Endothelial cell of umbilical vein (primary cell): ENCODE data around the gene PASK. TPM values are rescaled to one million over a fixed set of nuclear protein-coding genes. Genes with fewer than 3 reads are reported as not detected.

Experiments used
- BruUV-seq: library from RNA; stranded (reverse); fragments of 400-500 nt; replicated peaks from 2 replicates; lab custom pipeline; 2021; lab: Mats Ljungman, UMichigan
- CTCF ChIA-PET: fragments of 300-600, 350-600 bp; sonication (Branson Sonifier 250); formaldehyde crosslinking; loops from one replicate; lab custom pipeline; 2021; ENCODE audit warnings: antibody characterized with exemption, inconsistent platforms; lab: Charles Lee
- POLR2A ChIA-PET: fragments of 300-600, 350-600 bp; sonication (Branson Sonifier 250); formaldehyde crosslinking; loops from one replicate; lab custom pipeline; 2021; ENCODE audit warnings: antibody characterized with exemption, inconsistent platforms; lab: Charles Lee
- DNase-seq: peaks from one replicate; pipeline ENCODE4 v3.0.0-alpha.2; 2011; ENCODE audit warnings: low read depth, low spot score
- FAIRE-seq: peaks from 2 replicates; lab custom pipeline; 2011; peaks lifted over from hg19 to GRCh38; lab: Jason Lieb, UNC
- H2AFZ ChIP-seq: 2 replicates; pipeline ENCODE4 v1.6.0; 2012; ENCODE audit warnings: low read depth, low read length, control low read depth, inconsistent platforms
- H3K27ac ChIP-seq: 2 replicates; pipeline ENCODE4 v1.5.1; 2011; ENCODE audit warnings: low read depth, mild to moderate bottlenecking, control low read depth, low read length, moderate library complexity; ENCODE audit not compliant: insufficient read depth
- H3K27me3 ChIP-seq, 2 experiments: 2 replicates each; pipeline versions ENCODE4 v1.6.0 to v1.6.1; 2011; ENCODE audit warnings: low read length in 2 of 2, mixed read lengths in 1 of 2; ENCODE audit not compliant: control insufficient read depth in 2 of 2, insufficient read depth in 2 of 2
- H3K36me3 ChIP-seq, 2 experiments: 2 replicates in 1 of 2; 3 replicates in 1 of 2; pipeline ENCODE4 v1.5.1; 2011; ENCODE audit warnings: low read length in 2 of 2, mild to moderate bottlenecking in 1 of 2, moderate library complexity in 1 of 2; ENCODE audit not compliant: control insufficient read depth in 2 of 2, insufficient read depth in 2 of 2; ENCODE audit errors: extremely low read depth in 1 of 2
- H3K4me1 ChIP-seq: 3 replicates; pipeline ENCODE4 v1.5.1; 2011; ENCODE audit warnings: mild to moderate bottlenecking, low read length; ENCODE audit not compliant: control insufficient read depth, insufficient read depth; ENCODE audit errors: extremely low read depth
- H3K4me2 ChIP-seq: 2 replicates; pipeline ENCODE4 v1.6.1; 2011; ENCODE audit warnings: low read length, control low read depth, mixed read lengths; ENCODE audit not compliant: insufficient read depth
- H3K4me3 ChIP-seq, 3 experiments: fragments of 200-600 bp in 1 of 3; sonication (generic), shearing (Covaris generic) in 1 of 3; replicated peaks in 1 of 3; 2 replicates each; pipeline ENCODE4 v1.5.1; 2011 to 2016; ENCODE audit warnings: control low read depth in 3 of 3, low read length in 3 of 3, mild to moderate bottlenecking in 2 of 3, inconsistent platforms in 1 of 3, low read depth in 1 of 3, moderate library complexity in 1 of 3; ENCODE audit not compliant: insufficient read depth in 1 of 3
- H3K79me2 ChIP-seq: 2 replicates; pipeline ENCODE4 v1.6.0; 2012; ENCODE audit warnings: low read length, inconsistent platforms; ENCODE audit not compliant: control insufficient read depth, insufficient read depth
- H3K9ac ChIP-seq: replicated peaks from 2 replicates; pipeline ENCODE3; 2011; ENCODE audit warnings: low read length, control low read depth; ENCODE audit not compliant: insufficient read depth; ENCODE audit errors: extremely low read depth
- H3K9me1 ChIP-seq: replicated peaks from 3 replicates; pipeline ENCODE4 v1.6.0; 2011; ENCODE audit warnings: mild to moderate bottlenecking, low read length; ENCODE audit not compliant: control insufficient read depth, insufficient read depth; ENCODE audit errors: extremely low read depth
- H3K9me3 ChIP-seq: replicated peaks from 2 replicates; pipeline ENCODE4 v1.5.1; 2012; ENCODE audit warnings: low read length, inconsistent platforms; ENCODE audit not compliant: control insufficient read depth, insufficient read depth
- H4K20me1 ChIP-seq: replicated peaks from 2 replicates; pipeline ENCODE3; 2011; ENCODE audit warnings: mild to moderate bottlenecking, low read length; ENCODE audit not compliant: control insufficient read depth, insufficient read depth; ENCODE audit errors: extremely low read depth
- CTCF ChIP-seq, 2 donors: IDR thresholded peaks; 1 replicate in 1 of 2; 2 replicates in 1 of 2; pipeline ENCODE4 v1.5.1; 2011; ENCODE audit warnings: low read length in 2 of 2, mild to moderate bottlenecking in 2 of 2, moderate library complexity in 2 of 2, control low read depth in 1 of 2, inconsistent platforms in 1 of 2, low read depth in 1 of 2; ENCODE audit not compliant: insufficient read depth in 1 of 2; ENCODE audit errors: extremely low read depth in 1 of 2
- GATA2 ChIP-seq: IDR thresholded peaks from 2 replicates; pipeline ENCODE4 v1.7.0; 2011; ENCODE audit warnings: low read depth, mild to moderate bottlenecking, moderate library complexity, mixed read lengths, low read length; ENCODE audit not compliant: insufficient read length, insufficient read depth
- MYC ChIP-seq: IDR thresholded peaks from one replicate; pipeline ENCODE4 v1.6.1; 2011; ENCODE audit warnings: mild to moderate bottlenecking, low read depth, low read length
- POLR2A ChIP-seq: IDR thresholded peaks from 2 replicates; pipeline ENCODE4 v1.6.1; 2012; ENCODE audit warnings: low read depth, mild to moderate bottlenecking, control low read depth, low read length
- dilution Hi-C: fragments of 300-500 bp; cut with MboI; formaldehyde crosslinking; loops from one replicate; pipeline ENCODE4 v1.15.0; 2019; ENCODE audit warnings: low sequenced_read_pairs; ENCODE audit not compliant: extremely low pct_ligation_motif_present
- intact Hi-C: fragments of 100-400 bp; cut with micrococcal nuclease; formaldehyde crosslinking; loops from one replicate; pipeline ENCODE4 v1.10.0; 2022
- polyA plus RNA-seq, 4 experiments: library from polyadenylated mRNA; depleted of rRNA in 3 of 4; stranded (reverse) in 3 of 4; unstranded in 1 of 4; fragments of >200 nt; gene quantifications; 2 replicates each; pipeline versions ENCODE4 v1.2.1 to v1.2.3, GENCODE V29; 2011 to 2012; ENCODE audit warnings: missing spikeins in 1 of 4
- total RNA-seq: library from RNA; stranded (reverse); gene quantifications from 2 replicates; pipeline ENCODE4 v1.2.3, GENCODE V29; 2021

The PASK gene
- total and polyA plus RNA-seq, 2 donors (not counting 3 experiments of a cell fraction or from before 2014, with no cell fraction given): 5.7 to 17.3 TPM

- H2AFZ ChIP-seq: no peak overlapping the region
- no peaks in the 10 kb centered on the region for H4K20me1 ChIP-seq
- intact Hi-C loops: no loop called here
- H3K9ac ChIP-seq: no peak overlapping the region
- H3K27ac ChIP-seq: no peak overlapping the region
- BruUV-seq: no TSS peak
- no peak for FAIRE-seq
- no peak for TF ChIP-seq CTCF (IDR thresholded peaks at IDR 0.05; ENCODE audit: extremely low read depth in 1 of 2, insufficient read depth in 1 of 2, low read depth in 1 of 2, low read length in 2 of 2)
- no peak for TF ChIP-seq GATA2
- TF ChIP-seq POLR2A: peak; percentile 21
- no peak for TF ChIP-seq MYC
- dilution Hi-C loops: no loop called here
- no peak for DNase-seq
- peaks cover 7 to 12% of the 10 kb centered on the region in 2 experiments for H3K36me3 ChIP-seq
- H3K79me2 ChIP-seq: no peaks in the 10 kb centered on the region
- H3K4me1 ChIP-seq: peaks cover 5% of the 10 kb centered on the region
- ChIA-PET CTCF (interaction anchor here (3.7 kb wide), 1 partner anchor 9 kb away, joined by 28 read pairs; no protein-coding TSS in a partner anchor), POLR2A (no interaction called here)
- no peaks in the 10 kb centered on the region for H3K27me3 ChIP-seq
- no peaks in the 10 kb centered on the region for H3K9me3 ChIP-seq
- H3K9me1 ChIP-seq: no peaks in the 10 kb centered on the region
- no peak overlapping the region for H3K4me2 ChIP-seq
- no peak overlapping the region for H3K4me3 ChIP-seq
Observed at GRCh38 chr2:241087420-241088268, 61.6 kb downstream of the PASK start.
